ENCODE data around the gene PNKP.

The PNKP gene

GRCh38 chr19:49840321-49840720 is 27.1 kb downstream of the PNKP start:
- no peak for DNase-seq (ENCODE audit: low spot score)
- in situ Hi-C loops (cut with MboI; ENCODE audit: low pct_unique_long_range_greater_than_20kb, low sequenced_read_pairs, unreplicated experiment), result no loop called here
- TF ChIP-seq, protein P1, sequence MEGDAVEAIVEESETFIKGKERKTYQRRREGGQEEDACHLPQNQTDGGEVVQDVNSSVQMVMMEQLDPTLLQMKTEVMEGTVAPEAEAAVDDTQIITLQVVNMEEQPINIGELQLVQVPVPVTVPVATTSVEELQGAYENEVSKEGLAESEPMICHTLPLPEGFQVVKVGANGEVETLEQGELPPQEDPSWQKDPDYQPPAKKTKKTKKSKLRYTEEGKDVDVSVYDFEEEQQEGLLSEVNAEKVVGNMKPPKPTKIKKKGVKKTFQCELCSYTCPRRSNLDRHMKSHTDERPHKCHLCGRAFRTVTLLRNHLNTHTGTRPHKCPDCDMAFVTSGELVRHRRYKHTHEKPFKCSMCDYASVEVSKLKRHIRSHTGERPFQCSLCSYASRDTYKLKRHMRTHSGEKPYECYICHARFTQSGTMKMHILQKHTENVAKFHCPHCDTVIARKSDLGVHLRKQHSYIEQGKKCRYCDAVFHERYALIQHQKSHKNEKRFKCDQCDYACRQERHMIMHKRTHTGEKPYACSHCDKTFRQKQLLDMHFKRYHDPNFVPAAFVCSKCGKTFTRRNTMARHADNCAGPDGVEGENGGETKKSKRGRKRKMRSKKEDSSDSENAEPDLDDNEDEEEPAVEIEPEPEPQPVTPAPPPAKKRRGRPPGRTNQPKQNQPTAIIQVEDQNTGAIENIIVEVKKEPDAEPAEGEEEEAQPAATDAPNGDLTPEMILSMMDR (IDR thresholded peaks at IDR 0.05; ENCODE audit: extremely low read depth, insufficient read depth, missing control alignments), result no peak

DNA sequence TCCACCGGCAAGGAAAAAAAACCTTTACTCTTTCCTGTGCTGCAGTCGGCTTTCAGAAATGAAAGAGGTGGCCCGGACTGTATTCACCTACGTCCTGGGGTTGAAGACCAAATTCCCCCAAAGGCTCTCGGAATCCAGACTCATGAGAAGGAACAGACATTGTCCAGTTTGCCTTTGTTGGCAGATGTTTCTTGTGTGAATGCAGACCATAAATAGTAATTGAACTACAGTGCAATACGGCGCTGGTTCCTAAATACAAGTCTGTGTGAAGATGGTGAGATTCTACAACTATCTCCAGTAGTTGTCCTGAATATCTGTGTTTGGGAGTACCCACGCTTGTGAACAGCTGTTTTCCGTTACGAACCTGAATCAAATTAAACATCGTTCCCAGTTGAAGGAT is 27.7 kb downstream of the PNKP start:
- TF ChIP-seq, protein P1 (IDR thresholded peaks at IDR 0.05; ENCODE audit: extremely low read depth, insufficient read depth, missing control alignments), result no peak
- DNase-seq (ENCODE audit: low spot score), result no peak
- in situ Hi-C loops (cut with MboI; ENCODE audit: low pct_unique_long_range_greater_than_20kb, low sequenced_read_pairs, unreplicated experiment), result no loop called here

GRCh38 chr19:49838885-49839588 is 28.3 kb downstream of the PNKP start:
- no peak for DNase-seq (ENCODE audit: low spot score)

DNA sequence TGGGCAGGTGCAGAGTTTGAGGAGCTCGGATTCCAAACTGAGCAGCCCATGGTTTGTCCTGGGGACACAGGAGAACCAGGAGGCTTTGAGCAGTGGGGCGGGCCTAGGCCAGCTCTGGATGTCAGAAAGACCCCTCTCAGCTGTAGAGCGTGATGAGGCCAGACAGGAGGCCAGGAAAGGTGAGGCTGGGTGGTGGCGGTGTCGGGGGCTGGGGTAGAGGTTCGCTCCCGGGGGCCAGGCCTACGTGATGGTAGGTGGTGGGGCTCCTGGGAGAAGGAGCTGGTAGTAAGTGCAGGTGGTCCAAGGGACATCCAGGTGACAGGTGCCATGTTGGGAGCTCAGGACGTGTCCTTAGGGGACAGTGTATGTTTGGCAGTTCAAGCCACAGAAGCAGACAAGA is 30.0 kb downstream of the PNKP start:
- in situ Hi-C loops (cut with MboI; ENCODE audit: low pct_unique_long_range_greater_than_20kb, low sequenced_read_pairs, unreplicated experiment), result no loop called here
- TF ChIP-seq, protein P1 (IDR thresholded peaks at IDR 0.05; ENCODE audit: extremely low read depth, insufficient read depth, missing control alignments), result no peak
- no peak for DNase-seq (ENCODE audit: low spot score)

More at GRCh38 chr19:49838885-49839588, 28.3 kb downstream of the PNKP start:
- TF ChIP-seq, protein P1 (IDR thresholded peaks at IDR 0.05; ENCODE audit: extremely low read depth, insufficient read depth, missing control alignments), result no peak
- in situ Hi-C loops (cut with MboI; ENCODE audit: low pct_unique_long_range_greater_than_20kb, low sequenced_read_pairs, unreplicated experiment), result no loop called here

DNA sequence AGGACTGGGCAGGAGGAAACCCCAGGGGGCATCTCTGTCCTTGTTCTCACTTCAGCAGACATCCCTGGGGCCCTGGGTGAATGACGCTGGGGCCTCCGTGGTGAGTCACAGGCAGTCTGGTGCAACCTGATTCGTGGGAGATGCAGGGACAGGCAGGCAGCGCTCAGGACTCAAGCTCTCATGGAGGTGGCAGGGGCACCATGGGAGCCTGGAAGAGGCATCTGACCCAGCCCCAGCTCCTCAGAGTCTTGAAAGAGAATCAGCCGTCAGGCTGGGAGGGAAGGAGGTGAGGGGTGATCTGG is 30.4 kb downstream of the PNKP start:
- no peak for DNase-seq (ENCODE audit: low spot score)
- in situ Hi-C loops (cut with MboI; ENCODE audit: low pct_unique_long_range_greater_than_20kb, low sequenced_read_pairs, unreplicated experiment), result no loop called here
- TF ChIP-seq, protein P1 (IDR thresholded peaks at IDR 0.05; ENCODE audit: extremely low read depth, insufficient read depth, missing control alignments), result no peak

DNA sequence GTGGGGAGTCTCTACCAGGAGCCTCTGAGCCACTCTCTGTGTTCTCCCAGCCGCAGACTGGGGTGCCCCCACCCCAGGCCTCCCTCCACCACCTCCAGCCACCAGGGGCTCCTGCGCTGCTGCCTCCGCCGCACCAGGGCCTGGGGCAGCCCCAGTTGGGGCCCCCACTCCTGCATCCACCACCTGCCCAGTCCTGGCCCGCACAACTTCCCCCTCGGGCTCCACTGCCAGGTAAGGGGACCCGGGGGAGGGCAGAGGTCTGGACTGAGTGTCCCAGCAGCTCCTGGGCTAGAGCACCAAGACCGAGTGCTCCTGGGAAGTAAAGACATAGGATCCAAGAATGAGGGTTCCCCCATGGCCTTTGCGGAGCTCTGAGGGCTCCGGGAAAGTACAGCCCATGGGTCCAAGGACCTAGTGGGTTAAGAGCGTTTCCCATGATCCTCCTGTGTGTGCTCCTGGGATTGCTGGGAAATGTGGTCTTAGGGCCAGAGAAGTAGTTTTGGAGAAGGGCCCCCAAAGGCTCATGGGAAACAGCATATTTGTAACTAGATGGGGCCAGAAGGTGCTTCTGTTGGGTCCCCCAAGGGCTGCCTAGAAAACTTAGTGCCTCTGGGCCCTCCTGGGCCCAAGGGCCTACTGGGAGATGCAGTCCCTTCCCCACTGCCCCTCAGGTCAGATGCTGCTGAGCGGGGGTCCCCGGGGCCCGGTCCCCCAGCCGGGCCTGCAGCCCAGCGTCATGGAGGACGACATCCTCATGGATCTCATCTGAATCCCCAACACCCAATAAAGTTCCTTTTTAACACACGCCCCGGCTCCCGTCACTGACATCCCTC is 31.0 kb downstream of the PNKP start:
- TF ChIP-seq, protein P1 (IDR thresholded peaks at IDR 0.05; ENCODE audit: extremely low read depth, insufficient read depth, missing control alignments), result no peak
- DNase-seq (ENCODE audit: low spot score), result no peak
- in situ Hi-C loops (cut with MboI; ENCODE audit: low pct_unique_long_range_greater_than_20kb, low sequenced_read_pairs, unreplicated experiment), result no loop called here
